Stimulated activated CD4-positive, alpha-beta T cell treated with anti-CD3 and anti-CD28 coated beads, Interleukin-4, amount 100 ng/mL, for 24 hours (primary cell): ENCODE results near the gene LRRC56.
A peak's percentile ranks its signal among the peaks of the same experiment; 100 is the strongest.

ENCODE experiments used
- DNase-seq: peaks from one replicate; pipeline ENCODE4 v3.0.0-alpha.2; 2020

LRRC56 gene

DNA sequence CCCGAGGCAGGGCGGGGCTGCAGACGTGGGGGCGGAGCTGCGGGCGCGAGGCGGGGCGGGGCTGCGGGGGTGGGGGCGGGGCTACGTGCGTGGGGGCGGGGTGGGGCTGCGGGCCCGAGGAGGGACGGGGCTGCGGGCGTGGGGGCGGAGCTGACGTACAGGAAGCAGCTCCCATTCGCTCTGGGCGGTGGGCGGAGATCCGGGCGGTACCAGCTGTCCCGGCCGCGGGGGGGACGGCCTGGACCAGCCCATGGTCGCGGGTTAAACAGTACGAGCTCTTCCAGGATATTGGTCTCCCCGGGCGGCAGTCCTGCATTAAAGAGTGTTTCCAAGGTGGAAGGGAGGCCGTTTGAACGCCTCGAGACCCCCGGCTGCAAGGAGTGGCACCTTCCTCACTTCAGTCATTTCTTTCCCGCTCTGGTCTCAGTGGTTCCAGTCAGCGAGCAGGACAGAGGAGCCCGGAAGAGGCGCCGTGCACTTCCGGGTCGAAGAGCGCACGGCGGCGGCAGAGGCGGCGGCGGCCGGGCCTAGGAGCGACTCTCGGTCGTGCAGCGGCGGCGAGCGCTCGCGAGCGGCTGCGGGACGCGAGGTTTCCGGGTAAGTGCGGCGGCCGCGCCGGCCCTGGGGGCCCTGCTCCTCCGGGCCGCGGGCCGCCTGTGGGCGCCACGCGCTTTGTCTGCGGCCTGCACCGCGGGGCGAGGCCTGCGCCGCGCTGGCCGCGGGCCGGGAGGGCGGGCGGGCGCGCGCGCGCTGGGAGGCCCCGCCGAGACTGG, 38.9 kb downstream of the LRRC56 start, which contains the start of gene PHRF1:
PHRF1 (plus strand) TSS at position 475 of the 773 bp plus-strand sequence. CDS start 5,043 bp downstream, outside the sequence.
- DNase-seq, result peak; percentile 95

GRCh38 chr11:576811-577610, 39.7 kb downstream of the LRRC56 start:
- no peak for DNase-seq

- DNase-seq, result no peak
Observed at GRCh38 chr11:577611-577894, 40.2 kb downstream of the LRRC56 start.

DNA sequence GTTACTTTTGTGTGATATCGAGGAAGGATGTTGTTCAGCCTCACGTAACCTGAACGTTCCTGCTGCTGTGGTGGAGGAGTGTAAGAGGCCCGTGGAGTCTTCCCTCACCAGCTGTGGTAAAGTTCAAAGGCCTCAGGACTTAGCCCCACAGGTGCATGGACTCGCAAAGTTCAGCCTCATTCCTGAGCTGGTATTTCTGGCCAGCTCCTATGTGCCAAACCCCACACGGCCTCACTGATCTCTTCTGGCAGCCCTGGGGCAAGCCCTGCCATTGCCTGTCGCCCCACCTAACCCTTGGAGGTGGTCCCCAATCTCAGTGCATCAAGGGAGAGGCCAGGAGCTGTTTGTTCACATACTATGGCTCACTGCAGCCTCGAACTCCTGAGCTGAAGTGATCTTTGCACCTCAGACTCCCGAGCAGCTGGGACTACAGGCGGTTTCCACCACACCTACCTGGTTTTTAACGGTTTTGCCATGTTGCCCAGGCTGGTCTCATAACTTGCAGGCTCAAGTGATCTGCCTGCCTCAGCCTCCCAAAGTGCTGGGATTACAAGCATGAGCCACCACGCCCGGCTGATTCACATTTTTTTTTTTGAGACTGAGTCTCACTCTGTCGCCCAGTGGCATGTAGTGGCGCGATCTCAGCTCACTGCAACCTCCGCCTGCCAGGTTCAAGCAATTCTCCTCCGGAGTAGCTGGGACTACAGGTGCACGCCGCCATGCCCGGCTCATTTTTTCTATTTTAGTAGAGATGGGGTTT, 41.1 kb downstream of the LRRC56 start:
- DNase-seq, result no peak

- no peak for DNase-seq
Observed at GRCh38 chr11:579830-580601, 42.7 kb downstream of the LRRC56 start.

DNA sequence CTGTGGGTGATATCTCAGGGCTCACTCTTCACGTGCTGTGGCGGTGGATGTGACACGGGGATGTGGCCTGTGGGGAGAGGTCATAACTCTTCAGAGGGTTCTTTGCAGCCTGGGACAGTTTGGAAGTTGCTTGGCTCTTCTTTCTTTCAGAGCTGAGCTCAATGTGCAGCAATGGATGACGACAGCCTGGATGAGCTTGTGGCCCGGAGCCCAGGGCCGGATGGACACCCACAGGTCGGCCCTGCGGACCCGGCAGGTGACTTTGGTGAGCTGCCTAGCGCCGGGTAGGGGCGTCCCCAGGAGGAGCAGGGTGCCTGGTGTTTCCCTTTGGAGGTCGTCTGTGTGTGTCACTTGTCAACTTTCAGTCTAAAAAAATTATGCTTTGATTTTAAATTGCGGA, 44.0 kb downstream of the LRRC56 start:
- no peak for DNase-seq

DNA sequence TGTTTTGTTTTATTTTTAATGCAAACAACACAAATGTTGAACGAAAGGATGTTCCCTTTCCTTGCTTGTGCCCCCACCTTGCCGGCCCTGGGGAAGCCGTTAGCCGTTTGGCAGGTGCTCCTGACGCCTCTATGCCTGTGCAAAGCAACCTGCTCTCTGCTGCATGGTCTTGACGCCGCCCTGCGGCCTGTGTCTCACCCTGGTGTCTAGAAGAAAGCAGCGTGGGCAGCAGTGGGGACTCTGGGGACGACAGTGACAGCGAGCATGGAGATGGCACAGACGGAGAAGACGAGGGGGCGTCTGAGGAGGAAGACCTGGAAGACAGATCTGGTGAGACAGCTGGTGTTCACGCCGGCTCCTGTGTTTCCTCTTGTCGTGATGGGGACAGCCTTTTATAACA, 44.4 kb downstream of the LRRC56 start:
- DNase-seq, result no peak

DNA sequence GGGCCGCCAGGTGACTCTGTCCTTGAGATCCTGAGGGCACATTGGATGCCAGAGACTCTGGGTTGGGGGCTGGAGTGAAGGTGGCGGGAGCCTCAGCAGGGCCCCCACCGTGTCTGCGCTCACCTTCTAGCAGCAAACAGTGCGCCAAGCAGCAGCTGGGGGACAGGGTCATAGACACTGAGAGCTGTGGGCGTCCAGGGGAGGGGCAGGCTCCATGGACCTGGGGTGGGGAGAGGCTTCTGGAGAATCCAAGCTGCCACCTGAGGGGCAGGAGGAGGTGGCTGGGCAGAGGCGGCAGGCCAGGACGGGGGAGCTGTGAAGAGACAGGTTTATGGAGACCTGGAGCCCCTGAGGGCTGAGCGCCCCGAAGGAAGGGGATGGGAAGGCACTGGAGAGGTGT, 47.0 kb downstream of the LRRC56 start:
- DNase-seq, result no peak

- no peak for DNase-seq
Observed at GRCh38 chr11:586376-587316, 49.3 kb downstream of the LRRC56 start.

DNA sequence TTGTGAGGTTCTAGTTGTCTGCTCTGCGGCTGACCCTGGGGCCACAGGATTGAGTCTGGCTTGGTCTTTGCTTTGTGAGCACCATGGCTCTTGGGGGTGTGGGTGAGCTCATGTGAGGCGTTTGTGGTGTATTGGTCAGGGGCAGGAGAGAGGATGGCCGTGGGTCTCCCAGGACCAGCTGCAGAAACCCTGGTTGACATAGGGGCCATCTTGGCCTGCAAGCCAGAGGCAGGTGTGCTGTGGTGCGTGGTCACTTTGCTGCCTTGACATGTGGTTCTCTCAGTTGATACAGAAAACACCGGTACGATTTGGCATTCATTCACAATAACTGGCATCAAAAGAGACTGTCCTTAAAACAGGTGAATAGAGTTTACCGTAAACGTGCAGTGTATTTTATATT, 50.2 kb downstream of the LRRC56 start:
- no peak for DNase-seq

- peak; percentile 70 for DNase-seq
Observed at GRCh38 chr11:587978-588380, 50.7 kb downstream of the LRRC56 start.

- DNase-seq, result no peak
Observed at GRCh38 chr11:589798-590197, 52.5 kb downstream of the LRRC56 start.

- no peak for DNase-seq
Observed at GRCh38 chr11:590997-591396, 53.7 kb downstream of the LRRC56 start.

- DNase-seq, result no peak
Observed at GRCh38 chr11:592501-592900, 55.2 kb downstream of the LRRC56 start.

- no peak for DNase-seq
Observed at GRCh38 chr11:592918-593317, 55.6 kb downstream of the LRRC56 start.

DNA sequence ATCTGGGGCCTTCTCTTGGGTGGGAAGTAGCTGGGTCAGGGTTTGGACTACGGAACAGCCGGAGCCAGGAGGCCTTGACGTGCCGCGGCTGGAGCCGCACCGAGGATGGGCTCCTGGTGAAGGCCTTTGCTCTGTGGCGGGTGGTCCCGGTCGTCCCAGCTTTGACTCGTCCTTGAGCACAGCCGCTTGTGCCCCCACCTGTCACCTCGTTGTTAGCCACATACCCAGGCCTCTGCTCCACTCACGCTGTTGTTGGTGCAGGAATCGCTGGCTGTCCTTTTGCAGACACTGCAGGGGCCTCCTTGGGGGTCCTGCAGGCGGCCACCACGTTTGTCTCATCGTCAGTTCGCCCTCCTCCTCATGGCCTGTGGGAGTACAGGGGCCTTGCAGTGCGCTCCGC, 56.0 kb downstream of the LRRC56 start:
- no peak for DNase-seq

DNA sequence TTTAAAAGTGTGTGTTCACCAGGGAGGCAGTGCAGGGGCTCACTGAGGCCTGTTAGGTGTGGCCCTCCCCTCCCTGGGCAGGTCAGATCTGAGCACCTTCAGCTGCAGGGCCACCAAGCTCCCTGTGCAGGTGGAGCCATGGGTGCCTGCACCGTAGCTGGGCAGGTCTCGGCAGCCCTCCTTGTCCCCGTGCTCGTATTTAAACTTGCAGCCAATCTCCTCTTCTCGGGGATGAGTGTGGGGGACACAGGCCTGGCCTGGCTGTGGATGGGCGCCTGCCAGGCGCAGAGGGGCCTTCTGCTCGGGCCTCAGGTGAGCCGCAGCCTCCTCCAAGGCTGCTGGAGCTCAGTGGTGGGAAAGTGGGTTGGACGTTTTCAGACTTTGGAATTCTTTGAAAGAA, 58.1 kb downstream of the LRRC56 start:
- DNase-seq, result no peak

GRCh38 chr11:596374-596773, 59.0 kb downstream of the LRRC56 start:
- no peak for DNase-seq

DNA sequence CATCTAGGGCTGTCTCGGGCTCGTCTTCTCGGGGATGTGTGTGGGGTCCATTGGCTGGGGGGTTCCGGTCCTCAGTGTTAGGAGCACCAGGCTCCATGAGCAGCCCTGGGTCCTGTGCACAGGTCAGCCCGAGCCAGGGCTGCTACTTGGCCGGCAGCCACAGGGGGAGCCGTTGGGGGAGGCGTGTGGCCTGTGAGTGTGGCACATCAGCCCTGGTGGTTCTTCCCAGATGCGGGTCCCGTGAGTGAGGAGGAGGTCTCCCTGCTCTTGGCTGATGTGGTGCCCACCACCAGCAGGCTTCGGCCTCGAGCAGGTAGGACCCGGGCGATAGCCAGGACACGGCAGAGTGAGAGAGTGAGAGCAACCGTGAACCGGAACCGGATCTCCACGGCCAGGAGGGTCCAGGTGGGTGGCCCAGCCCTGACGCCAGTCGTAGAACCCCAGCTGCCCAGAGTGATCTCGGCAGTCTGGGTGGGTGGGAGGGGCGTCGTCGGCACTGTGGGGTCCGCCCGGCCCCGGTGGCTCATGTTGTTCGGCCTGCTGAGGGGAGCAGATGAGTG, 59.9 kb downstream of the LRRC56 start:
- DNase-seq, result no peak

GRCh38 chr11:598005-598680, 60.8 kb downstream of the LRRC56 start:
- DNase-seq, result no peak
